Aorta (tissue), 5 donors: Measurements from ENCODE around the gene MICU1. TPM values are rescaled to one million over a fixed set of nuclear protein-coding genes. Genes with fewer than 3 reads are reported as not detected.
"Not testable (repeated sequence)": the region's sequence is repeated elsewhere in the genome, so short reads cannot be mapped to it uniquely, and the experiment has no call there.

Experiments used
- ATAC-seq: fragments of 200-7000 bp; cut with Tn5 transposase; one replicate; pipeline ENCODE4 v1.9.1; 2022; ENCODE audit warnings: moderate library complexity; ENCODE audit not compliant: low FRiP score
- DNase-seq, 2 donors: peaks; one replicate each; pipeline ENCODE4 v3.0.0-alpha.2; 2020
- H3K27ac ChIP-seq, 2 donors: one replicate each; pipeline ENCODE4 v1.5.1; 2013; ENCODE audit warnings: low read length in 2 of 2, mild to moderate bottlenecking in 2 of 2, moderate library complexity in 2 of 2, control low read depth in 1 of 2, inconsistent platforms in 1 of 2, low read depth in 1 of 2
- H3K27me3 ChIP-seq, 2 donors: one replicate each; pipeline ENCODE4 v1.6.1; 2013; ENCODE audit warnings: control low read depth in 1 of 2, low read length in 1 of 2, mild to moderate bottlenecking in 1 of 2, moderate library complexity in 1 of 2; ENCODE audit not compliant: insufficient read depth in 2 of 2, control insufficient read depth in 1 of 2
- H3K36me3 ChIP-seq, 2 donors: one replicate each; pipeline ENCODE4 v1.6.1; 2013; ENCODE audit warnings: control low read depth in 1 of 2, low read length in 1 of 2, mild to moderate bottlenecking in 1 of 2; ENCODE audit not compliant: insufficient read depth in 2 of 2, control insufficient read depth in 1 of 2
- H3K4me1 ChIP-seq, 2 donors: one replicate each; pipeline ENCODE4 v1.6.1; 2013; ENCODE audit warnings: low read length in 2 of 2, control low read depth in 1 of 2, mild to moderate bottlenecking in 1 of 2, moderate library complexity in 1 of 2; ENCODE audit not compliant: insufficient read depth in 2 of 2, control insufficient read depth in 1 of 2
- H3K4me3 ChIP-seq, 2 donors: one replicate each; pipeline ENCODE4 v1.5.1; 2013; ENCODE audit warnings: low read length in 2 of 2, control low read depth in 1 of 2, mild to moderate bottlenecking in 1 of 2
- H3K9me3 ChIP-seq: one replicate; pipeline ENCODE4 v1.6.1; 2013; ENCODE audit warnings: mild to moderate bottlenecking, low read length; ENCODE audit not compliant: control insufficient read depth
- WGBS, 2 donors: extraction: QIAGEN DNeasy Blood & Tissue Kit; methylation state at CpG; one replicate each; pipeline ENCODE4 v1.1.7; 2013; 5-methylcytosine and 5-hydroxymethylcytosine counted together
- intact Hi-C, 2 donors: fragments of 100-400 bp; cut with DNase I; formaldehyde crosslinking; loops; one replicate each; pipeline versions ENCODE4 v1.14.2 to v1.15.0; 2022
- polyA plus RNA-seq, 2 donors: library from polyadenylated mRNA; stranded (reverse); fragments of 200-250 nt; gene quantifications; one replicate each; pipeline ENCODE4 v1.2.3, GENCODE V29; 2013
- total RNA-seq, 2 donors: library from RNA; stranded (reverse); fragmentation: NEBNext Ultra II Directional; extraction: Animal tissue kit (Norgen Biotek cat#: 25700); gene quantifications; one replicate each; pipeline ENCODE4 v1.2.1, GENCODE V29; 2021
- donor health status: healthy with polysubstance abuse.
- donor health status: Bipolar disorder and iron deficiency.
- donor health status: DM: no; HTN: no; CAD: no.
- donor health status: DM: no; HTN: no; CAD: no.
- donor health status: DM: yes; HTN: yes; CAD: no.

The MICU1 gene
- total and polyA plus RNA-seq, 4 donors = 23.7 to 40.7 (median 37.5) TPM

GRCh38 chr10:72472306-72472705, 153.6 kb downstream of the MICU1 start:
- intact Hi-C loops = no loop called here
- no peak overlapping the region for H3K4me3 ChIP-seq
- no peaks in the 10 kb centered on the region for H3K27me3 ChIP-seq
- no peak for DNase-seq
- no peaks in the 10 kb centered on the region for H3K9me3 ChIP-seq
- no peaks in the 10 kb centered on the region for H3K4me1 ChIP-seq
- ATAC-seq = no peak
- H3K36me3 ChIP-seq = peaks cover 3 to 6% of the 10 kb centered on the region in 2 donors
- 93 to 96% methylated on average over 1 of the region's 1 CpG for WGBS, 2 donors
- no peak overlapping the region for H3K27ac ChIP-seq

- ATAC-seq (no peak), DNase-seq (no peak)
- Histone ChIP-seq H3K36me3 (peaks cover 3 to 6% of the 10 kb centered on the region in 2 donors), H3K9me3 (no peaks in the 10 kb centered on the region), H3K4me3 (no peak overlapping the region), H3K27ac (no peak overlapping the region), H3K27me3 (no peaks in the 10 kb centered on the region), H3K4me1 (no peaks in the 10 kb centered on the region)
- WGBS, 2 donors = 95 to 100% methylated on average over 1 of the region's 1 CpG
- intact Hi-C loops = no loop called here
Observed at GRCh38 chr10:72470666-72471065, 155.2 kb downstream of the MICU1 start.

DNA sequence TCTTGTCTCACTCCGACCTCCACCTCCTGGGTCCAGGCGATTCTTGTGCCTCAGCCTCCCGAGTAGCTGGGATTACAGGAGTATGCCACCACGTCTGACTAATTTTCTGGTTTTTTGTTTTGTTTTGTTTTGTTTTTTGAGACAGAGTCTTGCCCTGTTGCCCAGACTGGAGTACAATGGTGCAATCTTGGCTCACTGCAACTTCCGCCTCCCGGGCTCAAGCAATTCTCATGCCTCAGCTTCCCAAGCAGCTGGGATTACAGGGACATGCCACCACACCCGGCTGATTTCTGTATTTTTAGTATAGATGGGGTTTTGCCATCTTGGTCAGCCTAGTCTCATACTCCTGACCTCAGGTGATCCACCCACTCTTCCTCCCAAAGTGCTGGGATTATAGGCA, 158.8 kb downstream of the MICU1 start:
- H3K36me3 ChIP-seq, DNase-seq, H3K27me3 ChIP-seq, H3K9me3 ChIP-seq, H3K4me3 ChIP-seq, H3K27ac ChIP-seq, H3K4me1 ChIP-seq, intact Hi-C loops, ATAC-seq: not testable (repeated sequence)
- 92 to 94% methylated on average over 7 of the region's 7 CpGs for WGBS, 2 donors

DNA sequence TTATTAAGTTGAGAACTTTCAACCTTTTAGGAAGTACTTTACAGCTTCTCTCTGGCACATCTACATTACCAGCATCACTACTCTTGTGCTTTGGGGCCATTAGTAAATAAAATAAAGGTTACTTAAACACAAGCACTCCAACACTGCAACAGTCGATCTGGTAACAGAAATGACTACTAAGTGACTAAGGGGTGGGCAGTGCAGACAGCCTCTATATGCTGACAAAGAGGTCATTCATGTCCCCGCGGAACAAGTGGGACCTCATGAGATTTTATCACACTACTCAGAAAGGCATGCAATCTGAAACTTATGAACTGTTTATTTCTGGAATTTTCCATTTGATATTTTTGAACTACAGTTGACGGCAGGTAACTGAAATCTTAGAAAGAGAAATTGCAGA, 159.9 kb downstream of the MICU1 start:
- ATAC-seq (no peak), DNase-seq (no peak)
- H3K9me3 ChIP-seq = no peaks in the 10 kb centered on the region
- intact Hi-C loops = no loop called here
- no peaks in the 10 kb centered on the region for H3K4me1 ChIP-seq
- no peak overlapping the region for H3K4me3 ChIP-seq
- peaks cover 0 to 3% of the 10 kb centered on the region in 2 donors for H3K36me3 ChIP-seq
- H3K27ac ChIP-seq = no peak overlapping the region
- WGBS, 2 donors = 72 to 80% methylated on average over 4 of the region's 4 CpGs
- H3K27me3 ChIP-seq = no peaks in the 10 kb centered on the region

- Histone ChIP-seq H3K36me3 (peaks cover 0 to under 1% of the 10 kb centered on the region in 2 donors), H3K4me3 (no peak overlapping the region), H3K9me3 (no peaks in the 10 kb centered on the region), H3K27me3 (no peaks in the 10 kb centered on the region), H3K4me1 (no peaks in the 10 kb centered on the region), H3K27ac (no peak overlapping the region)
- ATAC-seq (no peak), DNase-seq (no peak)
- 74 to 75% methylated on average over 2 of the region's 2 CpGs for WGBS, 2 donors
- intact Hi-C loops = no loop called here
Observed at GRCh38 chr10:72464438-72464837, 161.4 kb downstream of the MICU1 start.

DNA sequence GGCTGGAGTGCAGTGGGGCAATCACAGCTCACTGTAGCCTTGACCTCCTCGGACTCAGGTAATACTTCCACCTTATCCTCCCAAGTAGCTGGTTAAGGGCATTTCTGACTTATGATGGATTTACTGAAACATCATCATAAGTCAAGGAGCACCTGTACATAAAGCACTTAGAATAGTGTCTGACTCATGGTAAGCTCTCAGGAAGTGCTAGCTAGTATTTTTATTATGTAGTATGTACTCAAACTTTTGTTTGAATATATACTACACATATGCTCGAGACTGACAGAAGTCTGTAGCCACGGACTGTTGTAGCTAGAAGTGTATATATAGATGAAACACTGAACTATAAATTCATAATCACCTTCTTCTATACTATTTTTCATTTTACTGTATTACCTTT, 163.6 kb downstream of the MICU1 start:
- Histone ChIP-seq H3K27ac (no peak overlapping the region), H3K36me3 (no peaks in the 10 kb centered on the region), H3K27me3 (no peaks in the 10 kb centered on the region), H3K4me1 (no peaks in the 10 kb centered on the region), H3K4me3 (no peak overlapping the region), H3K9me3 (no peaks in the 10 kb centered on the region)
- intact Hi-C loops = no loop called here
- DNase-seq (no peak), ATAC-seq (no peak)
- WGBS, 2 donors = 91 to 95% methylated on average over 3 of the region's 3 CpGs

DNA sequence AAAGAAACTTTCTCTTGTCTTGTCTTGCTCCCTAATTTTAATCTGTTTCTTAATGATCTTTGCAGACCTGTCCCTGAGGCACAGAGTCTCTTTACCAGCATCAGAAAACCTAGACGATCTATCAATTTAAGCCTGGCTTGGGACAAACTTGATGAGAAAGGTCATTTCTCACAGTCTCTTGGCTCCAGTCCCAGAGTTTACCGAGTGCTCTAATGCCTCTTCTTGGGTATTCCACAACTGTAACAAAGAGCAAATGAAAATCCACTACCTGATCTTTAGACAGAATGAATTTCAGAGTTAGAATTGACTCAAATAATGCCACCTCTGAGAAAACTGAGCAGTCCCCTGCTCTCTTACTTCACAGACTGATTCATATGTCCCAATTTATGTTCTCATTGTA, 164.8 kb downstream of the MICU1 start:
- intact Hi-C loops = no loop called here
- DNase-seq (no peak), ATAC-seq (no peak)
- Histone ChIP-seq H3K36me3 (no peaks in the 10 kb centered on the region), H3K4me1 (no peaks in the 10 kb centered on the region), H3K9me3 (no peaks in the 10 kb centered on the region), H3K27me3 (no peaks in the 10 kb centered on the region), H3K27ac (no peak overlapping the region), H3K4me3 (no peak overlapping the region)
- WGBS, 2 donors = 20 to 30% methylated on average over 2 of the region's 2 CpGs

DNA sequence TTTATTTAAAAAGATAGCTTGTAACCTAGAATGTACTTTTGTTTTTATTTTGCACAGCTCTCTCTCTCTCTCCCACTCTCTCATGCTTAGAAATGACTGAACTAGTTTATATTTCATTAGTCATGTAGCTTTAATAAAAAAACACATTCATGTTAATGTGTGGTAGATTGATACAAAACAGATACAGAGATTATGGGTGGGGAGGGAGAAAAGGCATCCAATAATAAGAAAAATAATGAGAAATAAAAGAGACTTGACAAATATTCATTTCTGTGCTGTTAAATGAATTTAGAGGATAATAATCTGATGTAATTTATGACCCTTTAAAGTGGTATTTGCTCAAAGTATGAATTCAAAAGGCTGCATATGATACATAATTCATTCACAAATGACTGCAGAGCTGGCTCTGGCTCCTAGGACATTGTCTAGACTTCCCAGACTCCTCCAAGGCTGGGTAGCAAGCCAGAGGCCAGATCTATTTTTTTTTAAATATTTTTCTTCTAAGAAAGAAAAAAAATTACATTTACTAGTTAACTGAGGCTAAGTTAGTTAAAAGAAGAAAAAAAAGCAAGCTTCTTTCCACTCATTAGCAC, 165.5 kb downstream of the MICU1 start:
- no peaks in the 10 kb centered on the region for H3K27me3 ChIP-seq
- no peaks in the 10 kb centered on the region for H3K36me3 ChIP-seq
- no peak overlapping the region for H3K27ac ChIP-seq
- no peak overlapping the region for H3K4me3 ChIP-seq
- DNase-seq (no peak), ATAC-seq (no peak)
- H3K9me3 ChIP-seq = no peaks in the 10 kb centered on the region
- no peaks in the 10 kb centered on the region for H3K4me1 ChIP-seq
- intact Hi-C loops = no loop called here

DNA sequence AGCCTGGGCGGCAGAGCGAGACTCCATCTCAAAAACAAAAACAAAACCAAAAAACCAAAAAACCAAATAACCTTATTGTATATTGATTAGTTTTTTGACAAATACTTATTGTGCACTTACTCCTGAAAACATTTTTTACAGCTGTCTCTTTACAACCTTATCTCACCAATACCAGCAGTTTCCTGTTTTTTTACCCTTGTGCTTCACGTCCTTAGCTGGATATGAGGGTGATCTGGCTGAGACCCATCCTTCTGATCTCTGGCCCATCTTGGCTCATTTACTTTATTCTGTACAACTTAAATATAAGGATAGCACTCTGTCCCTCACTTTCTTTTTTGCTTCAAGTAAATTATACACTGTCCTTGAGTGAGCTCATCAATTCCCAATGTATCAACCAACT, 166.6 kb downstream of the MICU1 start:
- 86 to 87% methylated on average over 3 of the region's 3 CpGs for WGBS, 2 donors
- intact Hi-C loops = no loop called here
- ATAC-seq (no peak), DNase-seq (no peak)
- Histone ChIP-seq H3K9me3 (no peaks in the 10 kb centered on the region), H3K4me1 (no peaks in the 10 kb centered on the region), H3K27me3 (no peaks in the 10 kb centered on the region), H3K4me3 (no peak overlapping the region), H3K36me3 (no peaks in the 10 kb centered on the region), H3K27ac (no peak overlapping the region)
